HG02798 (cell line): Measurements from ENCODE around the gene FOXI1.
"Not testable (repeated sequence)": the region's sequence is repeated elsewhere in the genome, so short reads cannot be mapped to it uniquely, and the experiment has no call there.

ENCODE experiments used
- ATAC-seq: cut with Tn5 transposase; IDR thresholded peaks from one replicate; pipeline ENCODE4 v1.9.1; 2021; ENCODE audit warnings: mild to moderate bottlenecking; ENCODE audit not compliant: unreplicated experiment, poor library complexity

FOXI1 gene

DNA sequence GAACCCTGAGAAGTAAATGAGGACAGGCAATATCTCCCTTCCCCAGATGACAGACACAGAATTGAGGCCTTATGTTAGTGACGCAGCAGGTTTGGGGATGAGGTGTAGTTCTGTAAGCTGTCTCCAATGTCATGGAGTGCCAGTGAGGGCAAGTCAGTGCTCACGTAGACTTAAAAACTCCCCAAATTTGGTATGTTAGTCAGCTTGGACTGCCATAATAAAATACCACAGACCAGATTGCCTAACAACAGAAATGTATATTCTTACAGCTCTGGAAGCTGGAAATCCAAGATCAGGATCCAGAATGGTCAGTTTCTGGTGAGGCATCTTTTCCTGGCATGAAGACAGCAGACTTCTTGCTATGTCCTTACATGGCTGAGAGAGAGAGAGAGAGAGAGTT is 14.9 kb downstream of the FOXI1 start:
- ATAC-seq, result no peak

DNA sequence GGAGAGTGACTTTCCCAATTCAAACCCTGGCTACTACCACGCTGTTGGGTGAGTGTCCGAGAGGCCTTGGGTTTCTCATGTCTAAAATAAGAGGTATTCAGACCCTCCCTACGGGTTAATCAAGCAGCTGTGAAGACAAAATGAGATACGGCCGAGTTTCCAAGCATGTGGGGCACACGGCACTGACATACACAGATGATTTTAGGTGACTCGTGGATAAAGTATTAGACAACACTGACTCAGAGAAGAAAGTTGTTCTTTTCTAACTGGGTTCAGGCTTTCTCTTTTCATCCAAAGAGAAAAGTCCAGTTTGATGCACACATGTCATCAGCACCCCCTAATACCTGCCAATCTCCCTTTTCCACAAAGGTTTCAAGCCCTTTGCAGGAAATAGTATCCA is 15.6 kb downstream of the FOXI1 start:
- no peak for ATAC-seq

DNA sequence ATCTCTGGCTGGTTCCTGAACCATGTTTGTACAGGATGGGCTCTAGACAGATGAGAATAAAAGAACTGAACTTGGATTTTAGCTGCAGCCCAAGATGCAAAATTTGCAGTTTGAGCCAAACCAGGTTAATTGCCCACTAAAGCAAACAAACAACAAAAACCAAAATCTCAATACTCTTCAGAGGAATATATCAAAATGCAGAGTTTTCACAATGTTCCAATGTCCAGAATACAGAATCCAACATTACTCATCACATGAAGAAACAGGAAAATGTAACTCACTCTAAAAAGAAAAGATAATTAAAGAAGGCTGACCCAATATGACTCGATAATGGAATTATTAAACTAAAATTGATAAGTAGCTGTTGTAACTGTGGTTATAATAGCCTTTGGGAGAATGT is 20.4 kb downstream of the FOXI1 start:
- ATAC-seq, result no peak

DNA sequence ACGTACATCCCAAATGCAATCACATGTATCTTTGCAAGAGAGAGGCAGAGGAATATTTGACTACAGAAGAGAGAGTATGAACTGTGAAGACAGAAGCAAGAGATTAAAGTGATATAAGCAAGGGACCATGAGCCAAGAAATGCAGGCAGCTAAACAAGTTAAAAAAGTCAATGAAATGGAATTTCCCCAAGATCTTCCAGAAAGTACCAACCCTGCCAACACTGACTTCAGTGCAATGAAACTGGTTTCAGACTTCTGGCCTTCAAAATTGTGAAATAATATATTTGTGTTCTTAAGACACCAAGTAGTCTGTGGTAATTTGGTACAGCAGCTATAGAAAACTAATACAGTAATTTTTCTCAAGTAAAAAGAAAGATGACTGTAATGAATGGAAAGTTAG is 20.9 kb downstream of the FOXI1 start:
- no peak for ATAC-seq

DNA sequence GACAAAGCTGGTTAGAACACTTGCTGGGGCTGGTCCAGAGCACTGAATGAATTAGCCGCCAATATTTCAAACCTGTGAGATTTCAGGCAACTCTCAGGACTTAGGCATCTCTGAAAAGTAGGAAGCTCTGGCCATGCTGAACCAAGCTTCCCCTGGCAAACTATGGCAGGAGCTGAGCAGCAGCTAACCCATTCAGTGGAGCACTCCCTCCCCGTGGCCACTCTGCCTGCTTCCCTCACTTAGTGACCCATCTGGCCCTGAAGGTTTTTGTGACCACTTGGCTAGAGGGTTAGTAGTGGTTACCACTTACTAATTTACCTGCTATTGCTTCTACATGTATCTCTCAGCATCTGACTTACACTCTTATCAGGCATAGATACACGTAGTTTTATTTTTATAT is 25.5 kb downstream of the FOXI1 start:
- ATAC-seq, result no peak

DNA sequence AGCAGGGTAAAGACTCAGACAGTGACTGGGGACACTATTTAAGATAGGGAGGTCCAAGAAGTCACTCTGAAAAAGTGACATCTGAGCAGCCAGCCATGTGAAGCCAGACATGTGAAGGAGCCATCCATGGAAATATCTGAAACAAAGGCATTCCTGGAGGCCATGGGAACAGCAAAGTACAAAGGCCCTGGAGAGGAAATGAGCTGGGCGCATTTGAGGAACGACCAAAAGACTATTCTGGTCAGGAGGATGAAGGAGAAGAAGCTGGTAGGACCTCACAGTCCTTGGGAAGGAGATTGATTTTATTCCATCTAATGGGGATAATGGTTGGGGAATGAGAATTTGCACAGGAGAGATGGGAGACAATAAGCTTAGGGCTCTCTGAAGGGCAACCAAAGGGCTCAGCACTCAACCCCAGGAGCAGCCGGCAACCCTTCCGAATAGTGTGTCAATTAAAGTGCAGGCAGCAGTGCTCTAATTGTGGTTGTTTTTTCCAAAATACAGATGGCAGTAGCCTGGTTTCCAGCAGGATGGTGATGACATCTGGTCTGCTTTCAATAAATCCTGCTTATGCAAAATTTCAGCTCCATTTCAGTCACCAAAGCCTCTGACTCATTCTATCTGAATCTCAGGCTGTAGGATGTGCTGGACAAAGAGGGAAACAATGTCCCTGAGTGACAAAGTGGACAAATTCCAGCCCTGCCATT is 26.7 kb downstream of the FOXI1 start:
- no peak for ATAC-seq

DNA sequence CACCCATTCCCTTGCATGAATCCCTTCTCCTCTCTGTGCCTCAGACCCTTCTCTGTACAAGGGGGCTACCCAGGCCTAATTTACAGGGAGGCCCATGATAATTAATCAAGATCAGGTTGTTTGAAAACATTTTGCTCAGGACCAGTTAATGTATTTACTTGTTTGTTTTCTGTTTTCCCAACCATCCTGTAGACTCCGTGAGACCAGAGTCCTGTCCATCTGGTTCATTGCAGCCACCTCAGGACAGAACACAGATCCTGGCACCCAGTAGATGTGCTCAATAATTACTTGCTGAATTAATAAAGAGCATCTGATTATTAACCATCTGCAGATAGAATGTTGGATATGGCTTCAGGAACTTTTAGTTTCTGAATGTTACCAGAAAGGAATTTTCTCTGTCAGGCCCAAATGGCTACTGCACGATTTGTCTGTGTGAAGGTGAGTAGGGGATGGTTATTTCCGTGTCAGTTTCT is 27.3 kb downstream of the FOXI1 start:
- ATAC-seq, result no peak

DNA sequence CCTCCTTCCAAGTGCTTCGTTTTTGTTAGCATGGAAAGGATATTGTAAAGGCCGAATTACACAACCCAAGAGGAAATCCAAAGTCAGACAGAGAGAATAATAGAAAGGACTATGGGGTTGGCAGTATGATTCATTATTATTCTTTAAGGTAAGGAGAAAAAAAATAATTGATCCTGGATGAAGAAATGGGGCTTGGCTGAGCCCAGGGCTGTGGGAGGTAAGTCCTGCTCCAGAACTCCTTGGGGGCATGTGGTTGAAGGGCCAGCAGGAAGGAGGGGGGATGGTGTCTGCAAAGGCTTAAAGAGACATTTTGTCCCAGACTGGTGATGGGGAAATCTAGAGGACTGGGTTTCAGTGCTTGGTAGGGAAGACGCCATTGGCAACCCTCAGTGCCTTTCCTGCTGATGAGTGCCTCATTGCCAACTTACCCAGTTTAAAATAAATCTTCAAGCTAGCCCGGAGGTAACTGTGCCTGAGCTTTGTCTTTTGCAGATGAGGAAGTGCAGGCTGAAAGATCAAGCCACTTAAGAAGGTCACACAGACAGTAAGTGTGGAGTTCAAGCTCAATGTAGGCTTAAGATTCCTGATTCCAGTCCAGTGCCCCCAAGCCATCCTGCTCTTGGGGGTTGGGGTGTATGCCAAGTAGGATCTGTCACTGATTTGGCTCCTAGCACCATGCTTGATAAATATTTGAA is 30.2 kb downstream of the FOXI1 start:
- ATAC-seq, result no peak

DNA sequence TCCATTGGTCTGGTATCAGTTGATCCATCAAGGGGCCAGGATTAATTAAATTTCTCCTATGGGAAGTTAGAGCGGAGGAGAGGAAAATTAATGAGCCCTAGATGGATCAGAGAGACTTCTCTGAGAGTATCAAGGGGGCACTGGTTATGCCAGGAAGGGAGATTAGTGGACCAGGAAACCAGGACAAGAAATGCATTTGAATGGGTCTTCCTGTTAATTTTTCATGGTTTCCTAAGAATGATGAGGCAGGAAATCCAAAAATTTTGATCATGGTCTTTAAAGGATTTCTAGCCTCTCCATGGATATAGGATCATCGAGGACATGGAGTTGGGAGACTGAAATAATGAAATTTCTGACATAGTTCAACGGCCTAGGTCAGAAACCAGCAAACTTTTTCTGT is 30.8 kb downstream of the FOXI1 start:
- no peak for ATAC-seq

DNA sequence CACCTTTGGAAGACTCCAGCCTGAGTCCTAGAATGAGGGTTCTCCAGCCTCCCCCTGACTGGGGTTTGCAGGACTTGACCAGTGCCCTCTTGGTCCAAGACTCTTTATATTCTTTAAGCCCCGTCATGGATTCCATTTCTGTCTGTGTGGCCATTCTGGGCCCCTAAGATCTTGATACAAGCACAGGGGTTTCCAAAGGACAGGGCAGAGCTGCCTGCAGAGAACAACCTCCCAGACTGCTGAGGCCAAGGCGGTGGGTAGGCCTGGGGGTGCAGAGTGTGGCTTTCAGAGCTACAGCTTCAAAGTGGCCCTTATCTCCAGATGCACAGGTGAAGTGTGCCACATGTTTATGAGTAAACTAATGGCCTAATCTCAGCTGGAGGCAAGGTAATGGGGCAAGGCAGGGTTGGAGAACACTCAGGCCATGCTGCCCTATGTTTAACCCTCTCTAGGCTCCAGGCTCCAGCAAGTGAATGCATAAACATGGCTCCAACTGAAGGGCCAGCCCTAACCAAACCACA is 32.1 kb downstream of the FOXI1 start:
- ATAC-seq, result no peak

DNA sequence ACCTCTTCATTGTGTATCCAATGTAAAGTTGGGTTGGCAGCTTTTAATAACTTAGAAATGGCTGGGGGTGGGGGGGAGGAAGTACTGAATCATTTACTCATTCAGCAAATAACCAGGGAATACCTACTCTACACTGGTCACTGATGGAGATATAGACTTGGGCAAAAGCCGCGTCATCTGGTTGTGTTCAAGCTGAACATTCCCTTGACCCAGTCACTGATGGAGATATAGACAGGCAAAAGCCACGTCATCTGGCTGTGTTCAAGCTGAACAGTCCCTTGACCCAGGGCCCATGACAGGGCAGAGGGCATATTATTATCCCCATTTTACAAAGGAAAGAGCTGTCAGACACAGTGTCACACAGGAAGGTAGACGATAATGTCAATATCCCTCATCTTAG is 32.6 kb downstream of the FOXI1 start:
- no peak for ATAC-seq

DNA sequence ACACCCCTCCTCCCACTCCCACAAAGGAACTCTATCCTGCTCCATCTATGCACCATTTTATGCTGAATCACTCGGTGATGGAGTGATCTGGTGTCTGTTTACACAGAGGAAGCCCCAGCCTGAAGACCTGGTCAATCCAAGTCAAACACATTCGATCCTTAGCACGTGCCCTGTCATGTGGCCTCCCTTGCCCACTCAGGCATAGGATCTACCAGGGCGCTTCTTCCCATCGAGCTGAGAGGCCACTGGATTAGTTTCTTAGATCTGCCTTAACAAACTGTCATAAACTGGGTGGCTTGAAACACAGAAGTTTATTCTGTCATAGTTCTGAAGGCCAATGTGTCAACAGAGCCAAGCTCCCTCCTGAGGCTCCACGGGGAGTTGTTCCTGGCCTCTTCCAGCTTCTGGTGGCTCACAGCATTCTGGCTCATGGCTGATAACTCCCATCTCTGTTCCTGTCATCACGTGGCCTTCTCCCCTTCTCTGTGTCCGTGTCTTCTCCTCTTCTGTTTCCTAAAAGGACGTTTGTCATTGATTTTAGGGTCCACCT is 34.2 kb downstream of the FOXI1 start:
- no peak for ATAC-seq

DNA sequence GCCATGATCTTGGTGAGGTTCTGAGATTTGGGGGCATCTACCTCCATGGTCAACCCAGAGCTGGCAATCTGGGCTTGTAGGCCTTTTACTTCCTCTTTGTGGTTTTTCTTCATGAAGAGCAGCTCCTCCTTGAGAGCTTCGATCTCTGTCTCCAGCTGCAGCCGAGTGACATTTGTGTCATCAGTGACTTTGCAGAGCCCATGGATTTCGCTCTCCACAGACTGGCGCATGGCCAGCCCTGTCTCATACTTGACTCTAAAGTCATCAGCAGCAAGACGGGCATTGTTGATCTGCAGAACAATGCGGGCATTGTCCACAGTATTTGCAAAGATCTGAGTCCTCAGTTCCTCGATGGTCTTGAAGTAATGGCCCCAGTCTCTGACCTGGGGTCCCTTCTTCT is 35.5 kb downstream of the FOXI1 start:
- not testable (repeated sequence) for ATAC-seq

DNA sequence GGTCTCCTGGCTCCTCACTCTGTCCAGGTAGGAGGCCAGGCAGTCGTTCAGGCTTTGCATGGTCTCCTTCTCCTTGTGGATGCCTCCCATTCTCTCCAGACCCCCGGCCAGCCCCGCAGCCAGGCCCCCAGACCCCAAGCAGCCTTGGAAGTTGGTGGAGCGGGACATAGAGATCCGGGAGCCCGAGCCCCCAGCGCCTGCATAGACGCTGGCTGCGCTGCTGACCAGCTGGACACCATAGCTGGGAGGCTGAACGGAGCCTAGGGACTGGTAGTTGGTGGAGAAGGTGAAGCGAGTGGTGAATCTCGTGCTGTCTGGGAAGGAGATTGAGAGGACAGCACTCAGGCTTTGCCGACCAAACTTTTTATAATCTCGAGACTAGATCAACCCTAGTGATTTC is 35.9 kb downstream of the FOXI1 start:
- ATAC-seq, result no peak

DNA sequence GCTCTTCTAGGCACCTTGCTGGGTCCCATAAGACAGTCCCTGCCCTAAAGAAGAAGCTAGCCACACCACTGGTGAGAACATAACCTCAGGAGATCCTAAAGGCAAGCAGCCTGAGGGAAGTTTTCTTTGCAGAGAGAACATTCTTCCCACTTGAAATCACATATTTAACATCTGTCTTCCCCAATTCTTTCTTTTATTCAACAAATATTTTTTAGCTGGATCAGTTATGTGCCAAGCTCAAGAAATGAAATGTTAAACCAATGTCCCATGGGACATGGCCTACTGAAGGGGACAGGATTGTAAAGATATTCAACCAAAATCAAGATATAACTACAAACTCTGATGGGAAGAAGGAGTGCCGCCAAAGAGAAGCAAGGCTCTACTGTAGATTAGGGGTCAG is 36.5 kb downstream of the FOXI1 start:
- no peak for ATAC-seq

DNA sequence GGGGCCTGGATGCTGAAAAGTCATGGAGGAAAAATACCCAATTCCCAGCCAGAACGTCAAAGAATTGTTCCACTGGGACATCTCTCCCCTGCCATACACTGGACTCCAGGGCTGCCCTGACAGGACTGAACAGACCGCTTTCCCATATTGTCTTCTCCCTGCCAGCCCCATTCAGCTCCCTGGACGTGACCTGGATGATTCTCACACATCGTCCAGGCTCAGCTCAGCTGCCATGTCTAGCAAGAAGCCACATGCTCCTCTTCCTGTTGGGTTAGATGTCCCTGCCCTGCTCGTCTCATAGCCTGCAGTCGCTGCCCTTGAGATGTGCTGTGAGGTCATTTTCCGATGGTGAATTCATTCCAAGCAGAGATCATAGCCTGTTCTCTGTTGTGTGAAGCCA is 37.4 kb downstream of the FOXI1 start:
- no peak for ATAC-seq

DNA sequence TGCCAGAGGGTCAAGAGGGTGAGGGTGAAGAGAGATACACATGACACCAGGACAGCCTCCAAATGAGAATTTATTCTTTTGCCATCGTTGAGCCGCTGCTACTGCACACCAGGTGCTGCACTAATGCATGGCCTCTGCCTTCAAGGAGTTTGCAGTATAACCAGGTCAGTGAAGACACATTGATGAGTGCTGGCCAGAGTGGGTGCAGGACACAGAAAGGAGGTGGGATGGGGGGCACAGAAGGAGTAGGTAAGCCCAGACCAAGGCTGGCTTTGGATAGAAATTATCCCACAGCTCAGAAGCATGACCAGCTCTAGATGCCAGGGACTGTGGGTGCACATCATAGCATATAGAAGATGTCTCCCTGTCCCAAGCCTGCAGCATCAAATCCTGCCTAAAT is 38.0 kb downstream of the FOXI1 start:
- ATAC-seq, result no peak

DNA sequence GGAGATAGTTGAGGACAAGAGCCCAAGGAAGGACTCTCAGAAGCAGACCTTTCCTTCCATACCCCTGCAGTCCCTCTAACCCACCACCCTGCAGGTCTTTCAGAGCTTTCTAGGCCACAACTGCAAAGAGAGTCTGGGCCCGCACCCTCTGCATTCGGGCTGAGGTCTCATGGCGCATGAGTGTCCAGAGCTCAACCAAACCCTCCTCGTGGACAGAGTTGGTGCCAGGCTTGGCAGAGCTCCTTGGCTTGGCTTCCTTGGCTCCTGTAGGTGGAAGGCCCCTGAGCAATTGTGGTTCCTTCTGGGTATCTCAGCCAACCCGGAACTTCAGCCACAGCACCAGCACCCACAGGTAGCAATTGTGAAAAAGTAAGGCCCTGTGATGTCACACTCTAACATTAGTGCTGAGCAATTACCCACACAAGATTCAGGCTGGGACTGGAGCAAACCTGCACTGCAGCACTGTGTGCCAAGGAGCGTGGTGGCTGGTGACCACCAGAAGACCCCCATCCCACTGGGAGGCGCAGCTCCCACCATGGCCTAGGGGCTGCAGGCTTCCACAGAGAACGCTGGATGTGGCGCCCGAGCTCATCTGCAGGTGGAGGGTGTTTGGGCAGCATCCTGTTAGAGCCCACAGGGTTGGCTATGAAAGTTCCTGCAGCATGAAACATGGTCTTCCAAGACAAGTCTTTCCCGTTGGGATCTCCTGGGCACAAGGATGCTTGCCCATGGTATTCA is 38.8 kb downstream of the FOXI1 start:
- ATAC-seq, result no peak

DNA sequence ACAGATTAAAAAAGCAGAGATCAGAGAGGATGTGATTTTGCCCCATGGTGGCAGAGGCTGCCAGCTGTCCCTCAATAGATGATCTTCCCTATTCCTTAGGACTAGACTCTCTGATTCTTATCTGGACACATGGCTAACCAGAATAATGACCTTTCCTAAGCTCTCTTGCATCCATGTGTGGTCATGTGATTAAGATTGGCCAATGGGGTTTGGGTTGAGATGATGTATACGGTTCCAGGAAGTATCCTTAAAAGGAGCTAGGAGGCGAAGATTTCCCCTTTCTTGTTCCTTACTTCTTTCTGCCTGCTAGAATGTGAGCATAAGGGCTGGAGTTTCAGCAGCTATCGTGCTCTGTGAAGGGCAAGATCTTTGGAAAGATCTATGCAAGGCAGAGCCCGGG is 39.8 kb downstream of the FOXI1 start:
- no peak for ATAC-seq

DNA sequence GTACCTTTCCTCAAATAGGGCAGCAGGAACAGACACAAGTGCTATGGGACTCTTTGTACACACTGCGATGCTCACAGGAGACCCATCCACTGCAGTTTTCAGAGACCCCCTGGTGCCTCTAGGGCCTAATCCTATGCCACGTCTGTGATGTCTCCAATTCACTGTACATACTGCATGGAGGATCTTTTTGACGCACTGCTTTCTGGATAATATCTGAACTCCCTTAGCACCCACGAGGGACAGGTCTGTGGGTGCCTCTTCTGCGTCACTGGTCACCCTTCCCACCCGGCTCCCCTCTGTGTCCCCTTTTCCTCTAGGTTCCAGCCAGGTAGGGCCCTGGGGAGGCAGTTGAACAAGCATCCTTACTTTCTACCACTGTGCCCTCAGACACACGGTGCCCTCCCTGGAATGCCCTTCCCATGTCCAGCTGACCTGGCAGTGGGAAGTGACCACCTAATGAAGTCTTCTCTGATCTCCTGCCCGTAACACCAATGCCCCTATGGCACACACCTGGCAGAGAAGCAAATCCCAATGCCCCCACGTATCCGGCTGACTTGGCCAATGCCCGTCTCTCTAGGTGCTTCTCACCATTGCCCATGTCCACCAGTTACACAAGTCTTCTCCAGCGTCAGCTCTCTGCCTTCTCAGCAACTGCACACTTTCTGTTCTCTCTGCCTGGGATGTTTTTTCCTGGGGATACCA is 41.5 kb downstream of the FOXI1 start:
- no peak for ATAC-seq
